ENCODE measurements around the gene MYMK.

The MYMK gene

GRCh38 chr9:133496861-133497842 lies 27.6 kb downstream of the MYMK start:
- no peak for DNase-seq

GRCh38 chr9:133495327-133496293 lies 29.1 kb downstream of the MYMK start:
- DNase-seq = no peak

- DNase-seq = no peak
Measured at GRCh38 chr9:133494636-133495326, 30.0 kb downstream of the MYMK start.

GRCh38 chr9:133493845-133494540 lies 30.8 kb downstream of the MYMK start:
- no peak for DNase-seq

GRCh38 chr9:133493428-133493827 lies 31.3 kb downstream of the MYMK start:
- no peak for DNase-seq

GRCh38 chr9:133492061-133493021 lies 32.4 kb downstream of the MYMK start:
- DNase-seq = no peak

- no peak for DNase-seq
Measured at GRCh38 chr9:133491656-133491925, 33.2 kb downstream of the MYMK start.

GRCh38 chr9:133490865-133491655 lies 33.7 kb downstream of the MYMK start:
- DNase-seq = no peak

GRCh38 chr9:133490201-133490681 lies 34.5 kb downstream of the MYMK start:
- DNase-seq = no peak

- no peak for DNase-seq
Measured at GRCh38 chr9:133489253-133490190, 35.2 kb downstream of the MYMK start.

- DNase-seq = no peak
Measured at GRCh38 chr9:133488686-133489252, 36.0 kb downstream of the MYMK start.

- DNase-seq = no peak
Measured at GRCh38 chr9:133487331-133487725, 37.4 kb downstream of the MYMK start.

GRCh38 chr9:133485531-133486260 lies 39.1 kb downstream of the MYMK start:
- DNase-seq = peak in 2 of 3 donors; percentile 45 to 58

- DNase-seq = no peak
Measured at GRCh38 chr9:133484671-133485437, 39.9 kb downstream of the MYMK start.

- DNase-seq = no peak
Measured at GRCh38 chr9:133483611-133484010, 41.1 kb downstream of the MYMK start.

- DNase-seq = peak; percentile 91 to 96 (median 92)
Measured at GRCh38 chr9:133478851-133479711, 45.7 kb downstream of the MYMK start, which contains the start of gene SLC2A6. TSS of gene SLC2A6 (minus strand) at chr9:133479099. CDS start at chr9:133479059, 40 bp downstream.
